ENCODE data around the gene TBCCD1.
A peak's percentile ranks its signal among the peaks of the same experiment; 100 is the strongest.

TBCCD1 gene

GRCh38 chr3:186567072-186567921 lies at the start of gene TBCCD1:
TSS of gene TBCCD1 (minus strand) at chr3:186567339. CDS start at chr3:186564329, 3,010 bp downstream.
- peak; percentile 91 for DNase-seq (ENCODE audit: low read depth)

DNA sequence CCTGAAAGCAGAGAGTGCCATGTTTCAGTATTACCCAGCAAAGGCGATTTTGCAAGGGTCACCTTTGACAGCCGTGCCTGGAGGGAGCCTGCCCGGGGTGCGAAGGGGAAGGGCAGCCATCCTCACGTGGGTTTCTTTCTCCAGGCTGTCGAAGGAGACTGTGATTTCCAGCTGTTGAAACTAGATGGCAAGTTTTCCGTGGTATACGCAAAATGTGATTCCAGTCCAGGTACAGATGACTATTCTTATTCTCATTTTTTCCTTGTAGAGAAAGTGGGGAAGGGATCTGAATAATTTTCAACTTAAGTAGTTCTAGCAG lies 49.1 kb upstream of the TBCCD1 start:
- no peak for DNase-seq (ENCODE audit: low read depth)

DNA sequence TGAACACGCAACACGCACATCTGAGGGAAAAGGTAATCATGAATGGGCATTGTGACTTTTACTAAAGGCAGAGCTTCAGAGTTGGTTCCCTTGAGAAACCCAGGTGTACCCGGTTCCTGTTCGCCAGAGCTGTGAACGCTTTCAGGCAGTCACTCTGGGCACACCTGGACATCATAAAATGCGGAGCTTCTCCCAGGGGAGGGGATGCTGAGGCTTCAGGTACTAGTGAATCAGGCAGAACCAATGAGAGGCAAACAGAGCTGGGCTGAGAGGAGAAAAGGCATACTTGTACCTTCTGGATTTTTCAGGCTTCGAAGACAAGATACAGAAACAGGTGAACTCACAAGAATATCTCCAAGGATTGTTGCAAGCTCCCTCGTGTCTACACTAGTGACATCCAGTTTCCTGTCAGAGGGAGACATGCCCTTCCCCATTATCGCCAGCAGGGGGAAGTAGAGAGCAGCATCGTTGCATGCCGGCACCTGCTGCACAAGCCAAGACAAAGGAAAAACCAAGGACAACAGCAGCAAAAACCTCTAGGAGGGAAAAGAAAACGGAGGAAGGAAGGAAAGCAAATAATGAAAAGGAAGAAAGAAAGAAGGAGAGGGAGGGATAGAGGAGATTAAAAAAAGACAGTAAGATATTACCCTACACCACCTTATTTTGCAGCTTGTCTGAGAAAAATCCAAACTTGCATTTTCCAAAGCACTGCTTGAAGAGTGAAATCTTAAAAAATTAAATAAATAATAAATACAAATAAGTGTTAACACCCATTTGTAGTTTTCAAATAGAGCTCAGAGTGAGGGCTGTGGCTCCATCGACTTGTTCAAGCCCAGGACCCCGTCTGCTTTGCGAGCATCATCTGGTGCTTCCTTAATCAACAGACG lies 47.7 kb upstream of the TBCCD1 start:
- peak; percentile 58 for DNase-seq (ENCODE audit: low read depth)

- no peak for DNase-seq (ENCODE audit: low read depth)
Measured at GRCh38 chr3:186614266-186614596, 47.1 kb upstream of the TBCCD1 start.

DNA sequence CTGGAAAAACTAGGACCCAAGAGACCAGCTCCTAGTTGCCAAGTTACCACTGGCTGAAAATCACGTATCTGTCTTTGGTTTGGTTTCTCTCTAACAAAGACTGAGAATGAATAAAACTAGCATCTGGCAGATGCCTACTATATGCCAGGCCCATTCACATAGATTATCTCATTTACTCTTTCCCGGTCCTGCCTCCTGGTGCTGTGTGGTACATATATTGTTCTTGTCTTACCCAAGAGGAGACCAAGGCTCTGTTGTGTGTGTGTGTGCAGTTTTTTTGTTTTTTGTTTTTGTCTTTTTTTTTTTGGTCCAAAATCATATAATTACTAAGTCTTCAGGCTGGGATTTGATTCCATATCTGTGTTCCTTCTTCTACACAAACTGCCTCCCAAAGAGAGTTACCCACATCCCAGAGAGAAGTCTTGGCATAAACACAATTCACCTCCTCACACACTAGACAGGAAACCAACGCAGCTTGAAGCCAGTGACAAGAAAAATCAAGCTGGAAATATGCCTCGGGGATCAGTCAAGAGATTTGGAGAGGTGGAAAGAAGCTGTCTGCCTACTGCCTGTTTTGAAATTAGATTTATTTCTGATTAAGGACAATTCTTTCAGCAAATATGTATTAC lies 46.6 kb upstream of the TBCCD1 start:
- DNase-seq (ENCODE audit: low read depth) = no peak

- no peak for DNase-seq (ENCODE audit: low read depth)
Measured at GRCh38 chr3:186612721-186613636, 45.8 kb upstream of the TBCCD1 start, which contains the start of gene AHSG. TSS of gene AHSG (plus strand) at chr3:186613060. CDS start at chr3:186613142, 82 bp downstream.

DNA sequence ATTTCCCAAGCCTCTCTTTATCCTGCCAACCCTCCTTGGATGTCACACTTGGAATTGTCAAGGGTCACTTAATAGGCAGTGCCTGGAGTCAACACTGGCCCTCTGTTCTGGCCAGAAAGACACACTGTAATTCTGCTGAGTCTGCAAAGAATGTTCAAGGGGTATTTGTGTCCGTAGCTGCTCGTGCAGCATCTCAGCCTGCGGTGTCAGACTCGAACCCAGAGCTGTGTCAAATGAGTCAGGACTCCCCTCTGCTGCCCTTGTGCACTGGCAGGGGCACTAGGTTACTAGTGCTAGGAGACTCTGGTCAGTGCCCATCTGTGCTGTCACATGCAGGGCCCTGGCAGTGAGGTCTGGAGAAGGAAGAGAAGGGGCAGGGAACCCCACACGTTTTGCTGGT lies 44.9 kb upstream of the TBCCD1 start:
- DNase-seq (ENCODE audit: low read depth) = no peak

DNA sequence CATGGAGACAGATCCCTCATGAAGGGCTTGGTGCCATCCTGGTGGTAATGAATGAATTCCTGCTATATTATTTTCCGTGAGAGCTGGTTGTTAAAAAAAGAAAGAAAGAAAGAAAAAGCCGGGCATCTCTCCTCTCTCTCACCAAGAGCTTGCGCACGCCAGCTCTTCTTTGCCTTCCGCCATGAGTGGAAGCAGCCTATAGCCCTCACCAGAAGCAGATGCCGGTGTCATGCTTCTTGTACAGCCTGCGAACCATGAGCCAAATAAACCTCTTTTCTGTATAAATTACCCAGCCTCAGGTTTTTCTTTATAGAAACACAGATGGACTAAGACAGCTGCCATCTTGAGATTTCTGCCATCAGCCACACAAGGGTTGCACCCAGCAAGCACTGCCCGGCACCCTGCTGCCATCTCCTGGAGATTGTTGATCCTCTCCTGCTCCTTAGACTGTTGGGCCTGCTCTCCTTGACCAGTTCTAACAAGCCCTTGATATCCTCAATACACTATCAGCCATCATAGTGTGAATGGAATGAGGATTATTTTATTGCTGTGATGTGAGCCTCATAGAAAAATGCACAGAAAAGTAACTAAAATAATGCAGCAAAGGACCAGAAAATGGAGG lies 42.2 kb upstream of the TBCCD1 start:
- DNase-seq (ENCODE audit: low read depth) = no peak

GRCh38 chr3:186608624-186609215 lies 41.6 kb upstream of the TBCCD1 start:
- DNase-seq (ENCODE audit: low read depth) = no peak

DNA sequence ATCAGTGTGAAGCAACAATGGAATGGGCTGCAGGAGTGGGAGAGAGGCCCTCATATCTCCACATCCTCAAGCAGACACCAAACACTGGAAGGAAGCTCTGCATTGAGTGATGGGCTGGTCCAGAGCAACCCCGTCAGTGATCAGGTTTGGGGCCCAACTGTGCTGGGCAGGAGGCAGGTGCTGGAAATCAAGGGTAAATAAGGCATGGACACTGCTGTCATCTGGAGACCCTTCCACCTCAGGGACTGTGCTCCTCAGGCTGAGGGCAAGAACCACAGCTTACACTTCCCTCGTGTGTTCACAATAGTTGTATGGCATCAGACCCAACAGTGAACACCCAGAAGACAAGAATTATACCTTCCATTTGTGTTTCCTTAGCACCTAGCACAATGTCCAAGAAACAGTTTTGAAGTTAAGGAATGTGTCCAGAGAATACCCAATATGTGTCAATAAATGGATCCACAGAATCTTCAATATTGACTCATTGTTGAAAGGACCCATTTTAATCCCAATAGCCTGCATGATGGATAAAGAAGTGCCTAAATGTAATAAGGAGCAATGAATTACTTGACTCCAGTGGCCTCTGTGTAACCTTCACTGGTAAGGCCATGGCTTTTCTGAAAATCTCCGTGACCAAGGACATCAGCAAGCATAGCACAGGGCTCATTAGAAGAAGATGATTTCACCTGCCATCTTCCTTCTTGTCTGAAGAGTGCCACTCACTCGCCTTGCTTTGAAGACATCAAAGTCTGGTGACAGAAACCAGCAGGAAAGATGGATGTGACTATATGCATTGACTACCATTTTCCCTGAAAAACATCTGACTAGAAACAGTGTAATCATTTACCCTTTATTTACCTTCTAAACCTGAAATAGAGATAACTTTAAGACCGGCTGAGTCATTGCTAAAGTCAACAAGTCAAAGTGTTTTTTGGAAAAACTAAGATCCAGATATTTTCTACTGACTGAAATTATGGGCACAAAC lies 38.7 kb upstream of the TBCCD1 start:
- no peak for DNase-seq (ENCODE audit: low read depth)

DNA sequence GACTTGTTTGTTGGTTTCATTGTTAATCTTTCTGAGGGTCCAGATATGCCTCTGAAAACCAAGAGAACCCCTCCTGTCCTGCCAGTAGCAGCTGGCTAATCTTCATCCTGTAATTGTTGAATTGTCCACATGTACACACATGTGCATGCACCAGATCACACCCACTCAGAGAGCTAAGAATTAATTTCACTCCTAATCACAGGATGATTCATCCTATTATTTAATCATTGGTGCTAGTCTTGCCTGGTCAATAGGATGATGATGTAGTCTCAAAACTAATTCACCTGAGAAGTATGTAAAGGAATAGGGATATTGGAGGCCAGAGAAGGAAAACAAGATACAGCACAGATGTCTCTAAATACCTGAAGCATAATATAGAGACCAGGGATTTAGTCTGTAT lies 37.9 kb upstream of the TBCCD1 start:
- no peak for DNase-seq (ENCODE audit: low read depth)

DNA sequence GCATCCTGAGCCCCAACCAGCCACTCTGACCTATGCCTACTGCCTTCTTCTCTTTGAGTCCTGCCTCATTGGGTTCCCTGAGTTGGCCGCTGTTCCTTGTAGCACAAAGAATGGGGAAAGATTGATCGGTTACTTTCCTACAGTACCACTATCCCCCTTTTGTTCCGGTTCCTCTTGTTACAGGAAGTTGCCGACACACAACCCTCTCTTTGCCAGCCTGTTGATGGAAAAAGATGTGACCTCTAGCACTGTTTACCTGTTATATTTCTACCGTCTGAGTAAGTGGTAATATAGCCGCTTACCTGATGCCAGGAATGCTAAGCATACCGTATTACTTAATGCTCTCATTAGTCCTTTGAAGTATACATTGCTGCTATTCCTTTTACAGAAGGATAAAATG lies 36.0 kb upstream of the TBCCD1 start:
- no peak for DNase-seq (ENCODE audit: low read depth)

DNA sequence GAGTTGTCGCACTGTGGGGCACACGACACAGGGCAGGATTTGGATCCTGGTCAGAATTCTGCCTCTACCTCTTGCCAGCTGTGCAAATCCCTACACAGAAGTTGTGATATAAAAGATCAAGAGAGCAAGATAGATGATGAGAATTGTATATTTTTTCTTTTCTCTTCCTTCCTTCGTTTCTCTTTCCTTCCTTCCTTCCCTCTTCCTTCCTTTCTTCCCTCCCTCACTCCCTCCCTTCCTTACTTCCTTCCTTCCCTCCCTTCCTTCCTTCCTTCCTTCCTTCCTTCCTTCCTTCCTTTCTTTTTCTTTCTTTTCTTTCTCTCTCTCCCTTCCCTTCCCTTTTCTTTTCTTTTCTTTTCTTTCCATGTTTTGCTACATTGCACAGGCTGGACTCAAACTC lies 33.8 kb upstream of the TBCCD1 start:
- no peak for DNase-seq (ENCODE audit: low read depth)

- DNase-seq (ENCODE audit: low read depth) = no peak
Measured at GRCh38 chr3:186599785-186600166, 32.6 kb upstream of the TBCCD1 start.

GRCh38 chr3:186599142-186599784 lies 32.1 kb upstream of the TBCCD1 start:
- DNase-seq (ENCODE audit: low read depth) = no peak

DNA sequence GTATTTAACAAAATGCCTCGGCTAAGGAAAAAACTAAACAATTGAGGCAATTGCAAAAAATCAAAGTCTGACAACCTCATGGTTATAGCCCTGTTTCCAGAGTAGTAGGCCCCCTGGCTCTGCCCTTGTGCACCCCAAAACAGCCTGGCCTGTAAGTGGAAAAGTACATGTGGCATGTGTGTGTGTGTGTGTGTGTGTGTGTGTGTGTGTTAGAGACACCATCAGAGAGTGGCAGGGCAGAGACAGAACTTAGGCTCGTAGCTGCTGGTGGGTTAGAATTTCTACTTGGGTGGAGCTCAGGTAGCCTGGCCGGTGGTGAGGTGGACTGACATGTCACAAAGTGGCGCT lies 31.6 kb upstream of the TBCCD1 start:
- DNase-seq (ENCODE audit: low read depth) = no peak

DNA sequence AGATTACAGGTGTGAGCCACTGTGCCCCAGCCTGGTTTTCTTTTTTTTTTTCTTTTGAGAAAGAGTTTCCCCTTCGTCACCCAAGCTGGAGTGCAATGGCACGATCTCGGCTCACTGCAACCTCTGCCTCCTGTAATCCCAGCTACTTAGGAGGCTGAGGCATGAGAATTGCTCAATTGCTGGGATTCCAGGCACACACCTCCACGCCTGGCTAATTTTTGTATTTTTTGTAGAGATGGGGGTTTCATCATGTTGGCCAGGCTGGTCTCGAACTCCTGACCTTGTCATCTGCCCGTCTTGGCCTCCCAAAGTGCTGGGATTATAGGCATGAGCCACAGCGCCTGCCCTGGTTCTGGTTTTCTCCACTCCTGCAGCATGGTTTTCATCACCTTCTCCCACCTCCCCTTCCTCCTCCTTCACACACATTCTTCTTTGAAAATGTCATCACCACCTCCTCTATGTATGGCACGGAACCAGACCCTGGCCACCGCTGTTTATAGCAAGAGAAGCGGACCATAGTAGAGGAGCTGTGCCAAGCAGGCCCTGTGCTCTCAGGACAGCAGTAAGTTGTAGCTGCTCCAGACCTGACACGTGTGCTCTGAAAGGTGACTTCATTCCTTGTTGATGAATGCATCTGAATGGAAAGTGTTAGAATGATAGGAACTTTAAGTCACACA lies 31.1 kb upstream of the TBCCD1 start:
- DNase-seq (ENCODE audit: low read depth) = no peak

DNA sequence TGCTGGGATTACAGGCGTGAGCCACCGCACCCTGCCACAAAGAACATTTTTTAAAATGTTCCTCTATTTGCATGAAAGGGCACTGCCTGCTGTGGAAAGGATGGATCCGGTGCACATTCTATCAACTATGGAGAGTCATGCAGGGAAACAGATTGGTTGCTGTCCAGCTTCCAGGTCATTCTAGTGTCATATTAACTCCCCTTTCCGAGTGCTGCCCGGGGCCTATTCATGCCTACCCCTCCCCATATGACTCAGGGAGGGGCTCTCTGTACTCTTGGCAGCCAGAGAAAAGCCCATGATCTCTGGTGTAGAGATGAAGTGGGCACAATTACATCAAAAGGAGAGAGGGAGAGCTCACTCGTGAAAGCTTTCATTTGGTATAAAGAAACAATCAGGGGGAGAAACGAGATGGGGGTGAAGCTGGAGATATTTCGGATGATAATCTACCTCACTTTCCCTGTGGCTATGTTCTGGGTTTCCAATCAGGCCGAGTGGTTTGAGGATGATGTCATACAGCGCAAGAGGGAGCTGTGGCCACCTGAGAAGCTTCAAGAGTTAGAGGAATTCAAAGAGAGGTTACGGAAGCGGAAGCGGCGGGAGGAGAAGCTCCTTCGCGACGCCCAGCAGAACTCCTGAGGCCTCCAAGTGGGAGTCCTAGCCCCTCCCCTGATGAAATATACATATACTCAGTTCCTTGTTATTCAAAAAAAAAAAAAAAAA lies 29.6 kb upstream of the TBCCD1 start:
- no peak for DNase-seq (ENCODE audit: low read depth)
